GM12878 (cell line): ENCODE measurements around the gene TTC5. TPM values are rescaled to one million over a fixed set of nuclear protein-coding genes. Genes with fewer than 3 reads are reported as not detected.
A peak's percentile ranks its signal among the peaks of the same experiment; 100 is the strongest.

Source experiments
- ATAC-seq: fragments of 200-7000 bp; cut with Tn5 transposase; 3 replicates; pipeline ENCODE4 v1.9.1; 2020; ENCODE audit warnings: mild to moderate bottlenecking, moderate library complexity
- BruUV-seq: library from RNA; stranded (reverse); fragments of 400-500 nt; replicated peaks from 2 replicates; lab custom pipeline; 2021; lab: Mats Ljungman, UMichigan
- CTCF ChIA-PET: fragments of 300-600 bp; sonication (Branson Sonifier 250); formaldehyde crosslinking; extraction: SDS; loops from one replicate; lab custom pipeline; 2021; ENCODE audit warnings: inconsistent platforms; lab: Yijun Ruan, JAX
- POLR2A ChIA-PET: fragments of 350-600 bp; formaldehyde crosslinking; extraction: SDS; loops from one replicate; lab custom pipeline; 2021; ENCODE audit warnings: inconsistent platforms; lab: Charles Lee
- RAD21 ChIA-PET: fragments of 300-600 bp; sonication (Branson Sonifier 250); formaldehyde crosslinking; loops from one replicate; lab custom pipeline; 2023; ENCODE audit warnings: antibody characterized with exemption; ENCODE audit not compliant: unreplicated experiment; lab: Charles Lee
- SMC1A ChIA-PET: fragments of 300-600 bp; sonication (Branson Sonifier 250); formaldehyde crosslinking; loops from one replicate; lab custom pipeline; 2023; ENCODE audit not compliant: unreplicated experiment, uncharacterized antibody; lab: Charles Lee
- DNase-seq: peaks from one replicate; pipeline ENCODE4 v3.0.0-alpha.2; 2011; ENCODE audit warnings: low read depth, low spot score
- FAIRE-seq: peaks from 3 replicates; lab custom pipeline; 2011; peaks lifted over from hg19 to GRCh38; lab: Jason Lieb, UNC
- H2AFZ ChIP-seq: 2 replicates; pipeline ENCODE4 v1.6.0; 2011; ENCODE audit warnings: low read depth, low read length, control low read depth; ENCODE audit not compliant: control insufficient read depth
- H3K27ac ChIP-seq: 2 replicates; pipeline ENCODE4 v1.5.1; 2011; ENCODE audit warnings: control low read depth; ENCODE audit not compliant: control insufficient read depth, insufficient read depth
- H3K27me3 ChIP-seq, 2 experiments: replicated peaks in 1 of 2; 2 replicates each; pipeline versions ENCODE4 v1.6.0 to v1.6.1; 2011; ENCODE audit warnings: low read length in 1 of 2; ENCODE audit not compliant: control insufficient read depth in 2 of 2, insufficient read depth in 2 of 2
- H3K36me3 ChIP-seq, 2 experiments: 2 replicates each; pipeline ENCODE4 v1.5.1; 2011; ENCODE audit warnings: low read length in 1 of 2; ENCODE audit not compliant: control insufficient read depth in 2 of 2, insufficient read depth in 2 of 2
- H3K4me1 ChIP-seq: 2 replicates; pipeline ENCODE4 v1.6.1; 2011; ENCODE audit warnings: mild to moderate bottlenecking, low read length, moderate library complexity, mixed read lengths; ENCODE audit not compliant: control insufficient read depth, insufficient read depth
- H3K4me2 ChIP-seq: 2 replicates; pipeline ENCODE4 v1.6.0; 2011; ENCODE audit warnings: control low read depth; ENCODE audit not compliant: control insufficient read depth, insufficient read depth
- H3K4me3 ChIP-seq: fragments of 200-600 bp; sonication (generic); 2 replicates; pipeline ENCODE4 v1.5.1; 2016
- H3K79me2 ChIP-seq: 2 replicates; pipeline ENCODE4 v1.6.0; 2011; ENCODE audit warnings: low read length; ENCODE audit not compliant: control insufficient read depth, insufficient read depth
- H3K9ac ChIP-seq: 2 replicates; pipeline ENCODE4 v1.8.0; 2011; ENCODE audit warnings: low read length, control low read depth, mixed read lengths; ENCODE audit not compliant: control insufficient read depth, insufficient read depth
- H3K9me3 ChIP-seq: replicated peaks from 3 replicates; pipeline ENCODE4 v1.5.1; 2011; ENCODE audit warnings: mild to moderate bottlenecking, low read length; ENCODE audit not compliant: control insufficient read depth, insufficient read depth
- H4K20me1 ChIP-seq: 2 replicates; pipeline ENCODE4 v1.6.0; 2011; ENCODE audit not compliant: control insufficient read depth, insufficient read depth
- CEBPB ChIP-seq, 2 experiments: fragments of 150-350 bp in 1 of 2; IDR thresholded peaks; 2 replicates each; pipeline ENCODE4 v1.6.1; 2012 to 2014; ENCODE audit warnings: low read depth in 2 of 2, low read length in 2 of 2, borderline replicate concordance in 1 of 2, inconsistent platforms in 1 of 2
- IRF4 ChIP-seq: IDR thresholded peaks from 2 replicates; pipeline ENCODE4 v1.6.1; 2011; ENCODE audit warnings: low read depth, low read length
- JUNB ChIP-seq: IDR thresholded peaks from 2 replicates; pipeline ENCODE4 v1.6.1; 2016; ENCODE audit warnings: antibody characterized with exemption, mild to moderate bottlenecking
- KLF5 ChIP-seq: fragments of 450-650 bp; IDR thresholded peaks from 2 replicates; pipeline ENCODE4 v1.6.1; 2014; ENCODE audit warnings: mild to moderate bottlenecking; ENCODE audit not compliant: partially characterized antibody
- MYB ChIP-seq: fragments of 150-350 bp; IDR thresholded peaks from 2 replicates; pipeline ENCODE4 v1.6.1; 2014; ENCODE audit warnings: mild to moderate bottlenecking, low read depth, low read length, borderline replicate concordance
- PML ChIP-seq: IDR thresholded peaks from 2 replicates; pipeline ENCODE4 v1.6.1; 2012; ENCODE audit warnings: low read length, inconsistent platforms
- RBBP5 ChIP-seq: fragments of 200-600 bp; sonication (generic); conservative IDR thresholded peaks from 2 replicates; pipeline ENCODE4 v1.6.1; 2016
- SMAD5 ChIP-seq: IDR thresholded peaks from 2 replicates; pipeline ENCODE4 v1.6.1; 2016; ENCODE audit warnings: antibody characterized with exemption, low read depth
- SUZ12 ChIP-seq: fragments of 200-600 bp; sonication (generic); IDR thresholded peaks from one replicate; pipeline ENCODE4 v1.6.1; 2018; ENCODE audit warnings: antibody characterized with exemption, mild to moderate bottlenecking; ENCODE audit not compliant: unreplicated experiment
- TAF1 ChIP-seq: IDR thresholded peaks from 2 replicates; pipeline ENCODE4 v1.6.1; 2011; ENCODE audit warnings: mild to moderate bottlenecking, low read depth, low read length, borderline replicate concordance
- TCF3 ChIP-seq: IDR thresholded peaks from 2 replicates; pipeline ENCODE4 v1.6.1; 2012; ENCODE audit warnings: low read depth, mild to moderate bottlenecking, low read length, borderline replicate concordance; ENCODE audit not compliant: insufficient read depth
- TCF7 ChIP-seq: IDR thresholded peaks from 2 replicates; pipeline ENCODE4 v1.6.1; 2014; ENCODE audit warnings: antibody characterized with exemption, borderline replicate concordance
- WGBS: methylation state at CpG from one replicate; pipeline ENCODE4 v1.1.6; 2016; ENCODE audit warnings: low lambda C conversion rate; ENCODE audit not compliant: insufficient replicate concordance, insufficient coverage; ENCODE audit errors: missing lambda C conversion rate; 5-methylcytosine and 5-hydroxymethylcytosine counted together
- in situ Hi-C: fragments of 300-500 bp; cut with MboI; formaldehyde crosslinking; loops from 9 replicates; pipeline ENCODE4 v1.14.3; 2018; ENCODE audit warnings: mixed read lengths
- intact Hi-C: fragments of 100-400 bp; cut with micrococcal nuclease; formaldehyde crosslinking; loops from one replicate; pipeline ENCODE4 v1.14.2; 2022; ENCODE audit not compliant: unreplicated experiment
- polyA plus RNA-seq, 11 experiments: library from polyadenylated mRNA; depleted of rRNA in 4 of 11; unstranded in 6 of 11; stranded (reverse) in 5 of 11; fragments of >200 nt; fragmentation: Nextera tagmentation in 4 of 11; fragmentation: Illumina TruSeq in 1 of 11; extraction: Ambion mirVana in 4 of 11; extraction: Trizol in 1 of 11; gene quantifications; 1 replicate in 1 of 11; 2 replicates in 10 of 11; pipeline versions ENCODE4 v1.2.1 to v1.2.3, GENCODE V29; 2011 to 2016; ENCODE audit warnings: inconsistent platforms in 2 of 11, missing spikeins in 2 of 11, low read depth in 1 of 11
- total RNA-seq, 4 experiments: library from RNA; depleted of rRNA in 3 of 4; stranded (reverse); fragments of >200 nt in 3 of 4; fragmentation: Illumina TruSeq in 1 of 4; extraction: Trizol in 1 of 4; gene quantifications; 2 replicates each; pipeline versions ENCODE4 v1.2.1 to v1.2.3, GENCODE V29; 2013 to 2021
- TF ChIP-seq, protein P1 (sequence below): fragments of 150-350 bp; IDR thresholded peaks from 2 replicates; pipeline ENCODE4 v1.6.1; 2014; ENCODE audit warnings: mild to moderate bottlenecking, low read depth, low read length

The TTC5 gene
- total and polyA plus RNA-seq, 10 of the 15 experiments (the other 5 are each of a cell fraction or from before 2014, with no cell fraction given): 6.9 to 21.6 (median 13.5) TPM

DNA sequence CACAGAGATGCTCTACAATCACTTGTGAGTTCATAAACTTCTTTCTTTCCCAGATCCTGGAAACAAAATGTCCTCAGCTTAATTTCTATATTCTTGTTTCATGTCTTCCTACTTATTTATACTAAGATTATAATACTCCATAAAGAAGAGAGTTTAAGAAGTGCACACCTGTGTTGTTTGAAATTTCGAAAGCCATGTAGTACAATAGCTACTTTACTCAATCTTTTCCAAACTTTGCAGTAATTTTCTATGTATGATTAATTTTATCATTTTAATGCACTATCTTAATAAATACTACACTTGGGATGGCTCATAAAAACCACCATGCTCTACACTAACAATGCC, 300 bp upstream of the TTC5 start (continued):
- TF ChIP-seq PML: no peak
- TF ChIP-seq, protein P1, sequence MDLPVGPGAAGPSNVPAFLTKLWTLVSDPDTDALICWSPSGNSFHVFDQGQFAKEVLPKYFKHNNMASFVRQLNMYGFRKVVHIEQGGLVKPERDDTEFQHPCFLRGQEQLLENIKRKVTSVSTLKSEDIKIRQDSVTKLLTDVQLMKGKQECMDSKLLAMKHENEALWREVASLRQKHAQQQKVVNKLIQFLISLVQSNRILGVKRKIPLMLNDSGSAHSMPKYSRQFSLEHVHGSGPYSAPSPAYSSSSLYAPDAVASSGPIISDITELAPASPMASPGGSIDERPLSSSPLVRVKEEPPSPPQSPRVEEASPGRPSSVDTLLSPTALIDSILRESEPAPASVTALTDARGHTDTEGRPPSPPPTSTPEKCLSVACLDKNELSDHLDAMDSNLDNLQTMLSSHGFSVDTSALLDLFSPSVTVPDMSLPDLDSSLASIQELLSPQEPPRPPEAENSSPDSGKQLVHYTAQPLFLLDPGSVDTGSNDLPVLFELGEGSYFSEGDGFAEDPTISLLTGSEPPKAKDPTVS: no peak
- no peak for TF ChIP-seq SUZ12
- no peak for TF ChIP-seq TAF1
- TF ChIP-seq JUNB: no peak
- no peak for TF ChIP-seq CEBPB (IDR thresholded peaks at IDR 0.05; ENCODE audit: borderline replicate concordance in 1 of 2, low read depth in 2 of 2, low read length in 2 of 2)
- no peak for TF ChIP-seq MYB

DNA sequence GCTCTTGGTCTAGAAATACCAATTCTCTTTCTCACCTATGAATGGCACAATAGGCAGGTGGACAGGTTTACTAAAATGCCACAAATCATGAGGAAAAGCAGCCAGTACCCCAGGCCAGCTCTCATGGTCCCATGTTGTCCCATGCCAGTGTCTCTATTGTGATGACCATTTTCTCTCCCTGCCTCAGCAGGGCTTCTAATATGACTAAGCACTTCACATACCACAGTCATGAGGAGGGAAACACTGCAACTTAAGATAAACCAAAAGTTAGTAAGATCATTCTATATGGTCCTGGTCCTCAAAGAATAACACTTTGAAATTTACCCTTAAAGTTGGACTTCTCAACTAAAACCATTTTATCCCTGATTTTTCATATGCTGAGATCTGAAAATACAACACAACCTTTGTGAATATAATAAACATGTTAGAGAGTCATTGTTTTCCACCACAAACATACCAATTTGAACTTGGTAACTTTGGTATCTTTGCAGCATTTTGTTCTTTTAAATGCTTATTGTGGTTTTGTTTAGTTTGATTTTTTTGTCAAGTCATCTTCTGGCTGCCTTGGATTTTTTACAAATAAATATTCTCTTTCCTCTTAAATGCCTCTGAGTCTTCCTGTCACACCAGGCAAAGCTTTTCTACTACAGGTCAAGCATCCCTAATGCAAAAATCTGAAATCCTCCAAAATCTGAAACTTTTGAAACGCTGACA, 3.6 kb downstream of the TTC5 start:
- DNase-seq: no peak
- CTCF ChIA-PET: interaction anchor here (0.7 kb wide), 1 partner anchor 631 kb away, joined by 3 read pairs; no protein-coding TSS in a partner anchor
- H3K27me3 ChIP-seq: no peaks in the 10 kb centered on the region
- POLR2A ChIA-PET: interaction anchor here (0.6 kb wide), 1 partner anchor 101 kb away, joined by 3 read pairs; no protein-coding TSS in a partner anchor
- no peak overlapping the region for H3K4me2 ChIP-seq
- 95% methylated on average over 1 of the region's 1 CpG for WGBS
- SMC1A ChIA-PET: interaction anchor here (1.3 kb wide), 1 partner anchor 10 kb away, joined by 3 read pairs; no protein-coding TSS in a partner anchor
- BruUV-seq: no TSS peak
- in situ Hi-C loops (no loop called here), intact Hi-C loops (no loop called here)
- H3K9ac ChIP-seq: no peak overlapping the region
- no peak overlapping the region for H3K27ac ChIP-seq
- 0 out of 2 replicates have a peak, but pooled peaks cover 3% of the 10 kb centered on the region for H3K4me1 ChIP-seq
- H3K9me3 ChIP-seq: no peaks in the 10 kb centered on the region
- FAIRE-seq: no peak
- H3K4me3 ChIP-seq: no peak overlapping the region
- H3K79me2 ChIP-seq: peaks cover 5% of the 10 kb centered on the region
- RAD21 ChIA-PET: no interaction called here
- peak; percentile 62 for ATAC-seq
- peaks cover 2 to 9% of the 10 kb centered on the region in 2 experiments for H3K36me3 ChIP-seq
- 0 out of 2 replicates have a peak, but pooled peaks have one; percentile 38 for TF ChIP-seq IRF4
- TF ChIP-seq TCF7: no peak
- TF ChIP-seq TCF3: no peak
- no peak for TF ChIP-seq SMAD5
- no peak for TF ChIP-seq KLF5
- TF ChIP-seq RBBP5: no peak
- no peaks in the 10 kb centered on the region for H4K20me1 ChIP-seq
- no peak overlapping the region for H2AFZ ChIP-seq
